Measurements from ENCODE around the gene CTDSPL. TPM values are rescaled to one million over a fixed set of nuclear protein-coding genes. Genes with fewer than 3 reads are reported as not detected.

Gene CTDSPL
- total RNA-seq, 1 donor, result 34.7 TPM

DNA sequence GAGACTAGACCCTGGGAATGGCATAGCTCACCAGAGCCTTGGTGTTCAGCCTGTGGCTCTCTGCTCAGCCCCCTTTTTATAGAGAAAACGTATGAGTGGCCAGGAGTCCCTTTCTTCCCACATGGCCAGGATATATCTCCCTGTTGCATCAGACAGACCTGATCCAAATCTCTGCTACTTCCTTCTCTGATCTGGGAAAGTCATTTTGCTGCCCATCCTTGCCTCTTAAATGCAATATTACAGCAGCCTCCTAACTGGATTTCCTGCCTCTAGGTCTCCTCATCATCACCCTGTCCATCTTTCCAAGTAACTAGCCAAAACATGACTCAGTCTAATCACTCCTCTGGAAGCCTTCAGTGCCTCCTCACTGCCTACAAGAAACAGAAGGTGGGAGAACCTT, 42.9 kb downstream of the CTDSPL start:
- H3K27ac ChIP-seq (ENCODE audit: low read depth, low read length), result no peak overlapping the region

DNA sequence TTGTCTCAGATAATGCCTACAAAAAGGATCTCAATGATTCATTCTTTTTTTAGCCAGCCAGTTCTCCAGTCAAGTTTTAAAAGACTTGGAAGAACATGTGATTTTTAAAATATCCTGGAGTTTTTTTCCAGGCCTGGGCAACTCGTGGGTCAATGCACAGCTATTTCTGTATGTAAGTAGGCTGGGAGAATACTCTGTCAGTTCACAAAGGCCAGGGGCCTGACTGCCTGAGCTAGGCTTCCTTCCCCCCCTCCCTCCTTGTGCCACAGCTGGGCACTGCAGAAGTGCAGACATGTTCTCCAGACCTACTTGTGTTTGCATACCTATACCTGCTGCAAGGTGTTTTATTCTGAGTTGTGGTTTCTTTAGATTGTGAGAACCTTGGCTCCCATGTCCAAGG, 43.7 kb downstream of the CTDSPL start:
- peaks cover 20% of the 10 kb centered on the region for H3K4me1 ChIP-seq (ENCODE audit: insufficient read depth, low read length)
- no peak overlapping the region for H2AFZ ChIP-seq (ENCODE audit: low read length)
- peaks cover 50% of the 10 kb centered on the region for H3K79me2 ChIP-seq (ENCODE audit: insufficient read depth, low read length)
- no peaks in the 10 kb centered on the region for H3K27me3 ChIP-seq (ENCODE audit: insufficient read depth, low read length)
- peaks cover 3% of the 10 kb centered on the region for H3K36me3 ChIP-seq (ENCODE audit: insufficient read depth, low read length)
- DNase-seq (ENCODE audit: insufficient read length, low spot score, missing footprints), result no peak
- H4K20me1 ChIP-seq (ENCODE audit: insufficient read depth, low read length), result peaks cover 34% of the 10 kb centered on the region
- H3K4me3 ChIP-seq (ENCODE audit: insufficient read depth, low read length), result no peak overlapping the region
- TF ChIP-seq, protein P1, sequence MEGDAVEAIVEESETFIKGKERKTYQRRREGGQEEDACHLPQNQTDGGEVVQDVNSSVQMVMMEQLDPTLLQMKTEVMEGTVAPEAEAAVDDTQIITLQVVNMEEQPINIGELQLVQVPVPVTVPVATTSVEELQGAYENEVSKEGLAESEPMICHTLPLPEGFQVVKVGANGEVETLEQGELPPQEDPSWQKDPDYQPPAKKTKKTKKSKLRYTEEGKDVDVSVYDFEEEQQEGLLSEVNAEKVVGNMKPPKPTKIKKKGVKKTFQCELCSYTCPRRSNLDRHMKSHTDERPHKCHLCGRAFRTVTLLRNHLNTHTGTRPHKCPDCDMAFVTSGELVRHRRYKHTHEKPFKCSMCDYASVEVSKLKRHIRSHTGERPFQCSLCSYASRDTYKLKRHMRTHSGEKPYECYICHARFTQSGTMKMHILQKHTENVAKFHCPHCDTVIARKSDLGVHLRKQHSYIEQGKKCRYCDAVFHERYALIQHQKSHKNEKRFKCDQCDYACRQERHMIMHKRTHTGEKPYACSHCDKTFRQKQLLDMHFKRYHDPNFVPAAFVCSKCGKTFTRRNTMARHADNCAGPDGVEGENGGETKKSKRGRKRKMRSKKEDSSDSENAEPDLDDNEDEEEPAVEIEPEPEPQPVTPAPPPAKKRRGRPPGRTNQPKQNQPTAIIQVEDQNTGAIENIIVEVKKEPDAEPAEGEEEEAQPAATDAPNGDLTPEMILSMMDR (IDR thresholded peaks at IDR 0.05; ENCODE audit: extremely low read depth, low read depth, low read length), result no peak
- H3K4me2 ChIP-seq (ENCODE audit: insufficient read depth, low read length), result no peak overlapping the region
- H3K9me3 ChIP-seq (ENCODE audit: low read depth, low read length), result no peaks in the 10 kb centered on the region
- no peak overlapping the region for H3K27ac ChIP-seq (ENCODE audit: low read depth, low read length)

More for the DNA sequence above, 42.9 kb downstream of the CTDSPL start:
- no peak for DNase-seq (ENCODE audit: insufficient read length, low spot score, missing footprints)
- H3K4me3 ChIP-seq (ENCODE audit: insufficient read depth, low read length), result no peak overlapping the region
- H3K27me3 ChIP-seq (ENCODE audit: insufficient read depth, low read length), result no peaks in the 10 kb centered on the region
- H3K36me3 ChIP-seq (ENCODE audit: insufficient read depth, low read length), result peaks cover 3% of the 10 kb centered on the region
- peaks cover 51% of the 10 kb centered on the region for H3K79me2 ChIP-seq (ENCODE audit: insufficient read depth, low read length)
- H3K9me3 ChIP-seq (ENCODE audit: low read depth, low read length), result no peaks in the 10 kb centered on the region
- peaks cover 40% of the 10 kb centered on the region for H4K20me1 ChIP-seq (ENCODE audit: insufficient read depth, low read length)
- TF ChIP-seq, protein P1 (IDR thresholded peaks at IDR 0.05; ENCODE audit: extremely low read depth, low read depth, low read length), result no peak
- H3K4me2 ChIP-seq (ENCODE audit: insufficient read depth, low read length), result no peak overlapping the region
- no peak overlapping the region for H2AFZ ChIP-seq (ENCODE audit: low read length)
- peaks cover 20% of the 10 kb centered on the region for H3K4me1 ChIP-seq (ENCODE audit: insufficient read depth, low read length)

DNA sequence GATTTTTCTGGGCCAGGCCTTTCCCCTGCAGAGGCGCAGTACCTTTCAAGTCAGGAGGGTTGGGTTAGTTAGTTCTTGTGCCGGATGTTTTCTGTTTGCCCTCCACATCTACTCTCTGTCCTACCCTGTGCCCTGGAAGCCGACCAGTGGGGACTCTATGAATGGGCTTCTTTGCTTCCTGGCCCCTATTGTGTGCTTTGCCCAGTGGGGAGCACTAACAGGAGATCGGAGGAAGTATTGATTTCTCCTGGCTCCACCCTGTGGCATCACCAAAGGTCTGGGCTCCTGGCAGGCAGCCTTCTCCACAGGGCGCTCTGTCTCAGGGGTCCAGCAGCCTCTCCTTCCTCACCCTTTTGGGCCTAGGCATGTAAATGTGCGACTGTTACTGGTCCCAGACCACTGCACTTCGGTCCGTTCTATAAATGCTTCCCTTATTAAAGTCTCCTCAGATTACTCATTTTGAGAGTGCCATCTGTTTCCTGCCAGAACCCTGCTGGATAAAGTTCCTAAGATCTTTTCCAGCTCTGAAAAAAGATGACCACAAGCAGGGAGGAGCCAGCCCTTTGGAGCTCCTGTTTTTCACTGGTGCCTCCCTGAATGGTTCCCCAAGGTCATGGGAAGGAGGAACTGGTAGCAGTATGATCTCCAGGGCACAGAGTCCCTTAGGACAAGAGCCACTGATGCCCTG, 44.5 kb downstream of the CTDSPL start:
- peak overlapping the region; percentile 56 for H3K4me2 ChIP-seq (ENCODE audit: insufficient read depth, low read length)
- H3K9me3 ChIP-seq (ENCODE audit: low read depth, low read length), result no peaks in the 10 kb centered on the region
- H3K4me1 ChIP-seq (ENCODE audit: insufficient read depth, low read length), result peaks cover 20% of the 10 kb centered on the region
- peak overlapping the region; percentile 51 for H3K27ac ChIP-seq (ENCODE audit: low read depth, low read length)
- TF ChIP-seq, protein P1 (IDR thresholded peaks at IDR 0.05; ENCODE audit: extremely low read depth, low read depth, low read length), result no peak
- peaks cover 32% of the 10 kb centered on the region for H4K20me1 ChIP-seq (ENCODE audit: insufficient read depth, low read length)
- H3K79me2 ChIP-seq (ENCODE audit: insufficient read depth, low read length), result peaks cover 55% of the 10 kb centered on the region
- H2AFZ ChIP-seq (ENCODE audit: low read length), result peak overlapping the region; percentile 51
- H3K36me3 ChIP-seq (ENCODE audit: insufficient read depth, low read length), result peaks cover 3% of the 10 kb centered on the region
- no peaks in the 10 kb centered on the region for H3K27me3 ChIP-seq (ENCODE audit: insufficient read depth, low read length)
- DNase-seq (ENCODE audit: insufficient read length, low spot score, missing footprints), result peak; percentile 76
- H3K4me3 ChIP-seq (ENCODE audit: insufficient read depth, low read length), result no peak overlapping the region

DNA sequence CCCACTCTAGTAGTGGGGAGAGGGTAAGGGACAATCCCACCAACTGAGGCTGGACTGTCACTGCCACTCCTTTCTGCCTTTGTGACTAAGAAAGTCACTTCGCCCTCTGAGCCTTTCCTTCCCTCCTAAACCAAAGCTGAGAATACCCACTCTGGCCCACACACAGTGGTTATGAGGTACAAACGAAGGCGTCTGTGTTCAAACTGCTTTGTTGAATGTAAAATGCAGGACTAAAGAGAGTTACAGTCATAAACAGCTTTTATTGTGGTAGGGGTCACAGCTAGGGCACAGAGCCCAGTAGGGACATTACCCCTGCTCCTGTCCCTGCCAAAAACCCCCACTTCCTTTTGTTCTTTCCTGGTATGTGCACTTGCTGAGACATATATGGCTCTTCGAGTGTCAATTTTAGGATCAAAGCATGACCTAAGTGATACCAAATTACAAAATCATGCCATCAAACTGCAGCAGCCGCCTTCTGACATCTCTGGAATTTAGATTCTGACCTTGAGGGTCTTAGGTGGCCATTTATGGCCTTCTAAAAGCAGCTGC, 45.1 kb downstream of the CTDSPL start:
- DNase-seq (ENCODE audit: insufficient read length, low spot score, missing footprints), result no peak
- Histone ChIP-seq H4K20me1 (ENCODE audit: insufficient read depth, low read length) (peaks cover 30% of the 10 kb centered on the region), H3K79me2 (ENCODE audit: insufficient read depth, low read length) (peaks cover 58% of the 10 kb centered on the region), H3K36me3 (ENCODE audit: insufficient read depth, low read length) (no peaks in the 10 kb centered on the region), H3K9me3 (ENCODE audit: low read depth, low read length) (no peaks in the 10 kb centered on the region), H3K4me3 (ENCODE audit: insufficient read depth, low read length) (no peak overlapping the region), H3K27ac (ENCODE audit: low read depth, low read length) (no peak overlapping the region), H3K4me1 (ENCODE audit: insufficient read depth, low read length) (peaks cover 20% of the 10 kb centered on the region), H2AFZ (ENCODE audit: low read length) (peak overlapping the region; percentile 20), H3K4me2 (ENCODE audit: insufficient read depth, low read length) (peak overlapping the region; percentile 56), H3K27me3 (ENCODE audit: insufficient read depth, low read length) (no peaks in the 10 kb centered on the region)
- TF ChIP-seq, protein P1 (IDR thresholded peaks at IDR 0.05; ENCODE audit: extremely low read depth, low read depth, low read length), result no peak

Measured in osteoblast (primary cell).